WERI-Rb-1 (cell line): ENCODE data around the gene SRRM3.
"Not testable (repeated sequence)": the region's sequence is repeated elsewhere in the genome, so short reads cannot be mapped to it uniquely, and the experiment has no call there.

ENCODE experiments used
- DNase-seq: peaks from one replicate; pipeline ENCODE4 v3.0.0-alpha.2; 2020
- H3K27ac ChIP-seq: fragments of 250-450 bp; sonication (Bioruptor Pico); 2 replicates; pipeline ENCODE4 v1.5.1; 2020; ENCODE audit warnings: mild to moderate bottlenecking, moderate library complexity
- H3K27me3 ChIP-seq: fragments of 250-450 bp; sonication (Bioruptor Pico); 2 replicates; pipeline ENCODE4 v1.5.1; 2021; ENCODE audit warnings: mild to moderate bottlenecking, low read depth, moderate library complexity; ENCODE audit not compliant: insufficient read depth, severe bottlenecking
- H3K36me3 ChIP-seq: fragments of 250-450 bp; sonication (Bioruptor Pico); 2 replicates; pipeline ENCODE4 v1.5.1; 2020; ENCODE audit warnings: mild to moderate bottlenecking, moderate library complexity
- H3K4me3 ChIP-seq: 2 replicates; pipeline ENCODE4 v1.5.1; 2011; ENCODE audit warnings: low read depth, mild to moderate bottlenecking, control low read depth, low read length
- H3K9me3 ChIP-seq: fragments of 250-450 bp; sonication (Bioruptor Pico); 2 replicates; pipeline ENCODE4 v1.5.1; 2021; ENCODE audit warnings: mild to moderate bottlenecking, moderate library complexity; ENCODE audit not compliant: severe bottlenecking
- TF ChIP-seq, protein P1 (sequence below): IDR thresholded peaks from 2 replicates; pipeline ENCODE4 v1.5.1; 2011; ENCODE audit warnings: low read depth, mild to moderate bottlenecking, control low read depth, inconsistent platforms, low read length

Gene SRRM3, protein sequence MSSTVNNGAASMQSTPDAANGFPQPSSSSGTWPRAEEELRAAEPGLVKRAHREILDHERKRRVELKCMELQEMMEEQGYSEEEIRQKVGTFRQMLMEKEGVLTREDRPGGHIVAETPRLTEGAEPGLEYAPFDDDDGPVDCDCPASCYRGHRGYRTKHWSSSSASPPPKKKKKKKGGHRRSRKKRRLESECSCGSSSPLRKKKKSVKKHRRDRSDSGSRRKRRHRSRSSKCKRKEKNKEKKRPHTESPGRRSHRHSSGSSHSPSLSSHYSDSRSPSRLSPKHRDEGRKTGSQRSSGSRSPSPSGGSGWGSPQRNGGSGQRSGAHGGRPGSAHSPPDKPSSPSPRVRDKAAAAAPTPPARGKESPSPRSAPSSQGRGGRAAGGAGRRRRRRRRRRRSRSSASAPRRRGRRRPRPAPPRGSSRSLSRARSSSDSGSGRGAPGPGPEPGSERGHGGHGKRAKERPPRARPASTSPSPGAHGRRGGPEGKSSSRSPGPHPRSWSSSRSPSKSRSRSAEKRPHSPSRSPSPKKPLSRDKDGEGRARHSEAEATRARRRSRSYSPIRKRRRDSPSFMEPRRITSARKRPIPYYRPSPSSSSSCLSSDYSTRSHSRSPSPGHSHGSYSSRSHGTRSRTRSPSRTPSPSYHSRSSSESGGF

DNA sequence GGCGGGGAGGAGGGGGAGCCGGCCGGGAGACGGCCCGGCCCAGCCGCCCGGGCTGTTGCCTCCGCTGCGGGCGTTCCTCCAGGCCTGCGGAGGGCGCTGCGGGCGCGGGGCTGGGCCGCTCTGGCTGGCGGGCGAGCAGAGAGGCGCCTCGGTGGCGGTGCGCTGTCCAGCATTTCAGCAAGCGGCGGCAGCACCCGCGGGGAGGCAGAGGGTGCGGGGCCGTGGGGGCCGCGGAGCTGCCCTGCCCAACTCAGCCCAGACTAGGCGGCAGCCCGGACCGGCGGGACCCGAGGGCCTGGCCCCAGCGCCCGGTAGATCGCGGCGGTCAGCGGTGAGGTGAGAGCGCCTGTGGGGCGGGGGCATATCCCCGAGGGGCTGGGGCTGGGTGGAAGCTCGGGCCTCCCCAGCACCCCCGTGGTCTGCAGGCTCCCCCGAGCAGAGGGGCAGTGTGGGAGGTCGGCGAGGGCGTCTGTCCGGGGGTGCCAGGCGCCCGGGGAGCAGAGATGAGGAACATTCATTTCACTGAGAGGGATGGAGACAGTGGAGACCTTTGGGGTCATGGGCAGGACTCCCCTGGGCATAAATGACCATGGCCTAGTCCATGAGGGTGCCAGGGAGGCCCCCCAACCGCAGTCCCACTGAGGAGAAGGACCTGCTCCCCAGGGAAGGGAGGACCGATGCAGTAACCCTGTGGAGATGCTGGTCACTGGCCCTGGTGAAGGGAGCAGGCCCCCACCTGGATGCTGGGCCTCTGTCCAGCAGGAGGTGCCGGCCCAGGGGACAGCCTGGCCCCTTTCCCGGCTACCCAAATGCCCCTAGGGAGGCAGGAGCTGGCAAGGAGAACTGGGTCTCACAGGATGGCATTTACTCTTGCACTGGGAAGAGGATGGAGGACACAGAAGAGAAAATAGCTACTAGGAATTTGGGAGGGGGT, at the start of gene SRRM3:
Gene SRRM3, plus strand, starts transcription at position 165 of the 934 bp plus-strand sequence. CDS start 33,171 bp downstream, outside the sequence.
- H3K27ac ChIP-seq: peak within 1 kb of the TSS; percentile 85
- H3K9me3 ChIP-seq: no peaks in the 10 kb centered on the region
- no peak for DNase-seq
- H3K36me3 ChIP-seq: peaks cover 26% of the 10 kb centered on the region
- no peaks in the 10 kb centered on the region for H3K27me3 ChIP-seq
- peak within 1 kb of the TSS; percentile 89 for H3K4me3 ChIP-seq
- TF ChIP-seq, protein P1, sequence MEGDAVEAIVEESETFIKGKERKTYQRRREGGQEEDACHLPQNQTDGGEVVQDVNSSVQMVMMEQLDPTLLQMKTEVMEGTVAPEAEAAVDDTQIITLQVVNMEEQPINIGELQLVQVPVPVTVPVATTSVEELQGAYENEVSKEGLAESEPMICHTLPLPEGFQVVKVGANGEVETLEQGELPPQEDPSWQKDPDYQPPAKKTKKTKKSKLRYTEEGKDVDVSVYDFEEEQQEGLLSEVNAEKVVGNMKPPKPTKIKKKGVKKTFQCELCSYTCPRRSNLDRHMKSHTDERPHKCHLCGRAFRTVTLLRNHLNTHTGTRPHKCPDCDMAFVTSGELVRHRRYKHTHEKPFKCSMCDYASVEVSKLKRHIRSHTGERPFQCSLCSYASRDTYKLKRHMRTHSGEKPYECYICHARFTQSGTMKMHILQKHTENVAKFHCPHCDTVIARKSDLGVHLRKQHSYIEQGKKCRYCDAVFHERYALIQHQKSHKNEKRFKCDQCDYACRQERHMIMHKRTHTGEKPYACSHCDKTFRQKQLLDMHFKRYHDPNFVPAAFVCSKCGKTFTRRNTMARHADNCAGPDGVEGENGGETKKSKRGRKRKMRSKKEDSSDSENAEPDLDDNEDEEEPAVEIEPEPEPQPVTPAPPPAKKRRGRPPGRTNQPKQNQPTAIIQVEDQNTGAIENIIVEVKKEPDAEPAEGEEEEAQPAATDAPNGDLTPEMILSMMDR: peak; percentile 80

DNA sequence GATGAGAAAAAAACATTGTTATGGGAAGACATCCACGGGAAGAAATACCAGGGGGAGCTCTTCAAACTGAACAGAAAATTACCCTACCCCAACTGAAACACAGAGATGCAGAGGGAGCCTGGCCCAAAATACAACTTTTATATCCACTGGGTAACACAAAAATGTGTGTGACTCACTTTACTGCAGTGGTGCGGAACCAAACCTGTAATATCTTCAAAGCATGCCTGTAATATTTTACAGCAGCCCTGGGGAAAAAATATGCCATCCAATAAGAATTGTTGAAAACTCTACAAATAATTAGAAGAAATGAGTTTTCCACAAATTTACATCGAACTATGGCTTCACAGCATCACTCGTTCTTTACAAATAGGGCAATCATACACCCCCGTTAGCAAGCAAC, 49.8 kb upstream of the SRRM3 start:
- TF ChIP-seq, protein P1: no peak
- Histone ChIP-seq H3K36me3 (no peaks in the 10 kb centered on the region), H3K4me3 (no peak overlapping the region), H3K27me3 (no peaks in the 10 kb centered on the region), H3K27ac (no peak overlapping the region), H3K9me3 (no peaks in the 10 kb centered on the region)
- DNase-seq: no peak

DNA sequence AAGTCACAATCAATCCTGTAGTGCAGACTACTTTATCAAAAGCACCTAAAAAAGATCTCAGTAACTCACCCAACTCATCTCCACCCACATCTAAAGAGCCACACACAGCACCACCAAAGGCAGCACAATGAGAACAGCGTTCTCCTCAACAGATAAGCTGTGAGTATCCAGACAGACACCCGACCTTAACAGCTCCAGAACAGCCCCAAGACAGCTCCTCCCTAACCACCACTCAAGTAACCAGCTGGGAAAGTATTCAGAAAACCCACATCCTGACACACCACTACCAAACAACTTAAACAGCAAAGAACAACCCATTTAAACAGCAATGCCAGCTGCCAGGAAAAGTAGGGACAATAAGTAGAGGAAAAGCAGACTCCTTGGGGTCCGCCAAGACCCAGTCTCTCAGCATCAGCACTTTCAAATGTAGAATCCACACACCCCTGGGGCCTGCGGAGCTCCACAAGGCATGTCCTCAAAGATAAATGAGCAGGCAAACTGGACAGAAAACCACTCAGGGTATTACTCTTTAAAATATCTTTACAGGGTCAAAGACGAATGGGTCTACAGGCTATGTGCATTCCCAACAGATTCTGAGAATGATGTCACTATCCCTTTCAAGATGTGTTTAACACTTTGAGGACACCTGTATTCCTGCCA, 48.0 kb upstream of the SRRM3 start:
- H3K9me3 ChIP-seq, H3K36me3 ChIP-seq, H3K27ac ChIP-seq, H3K4me3 ChIP-seq, DNase-seq, H3K27me3 ChIP-seq: not testable (repeated sequence)

DNA sequence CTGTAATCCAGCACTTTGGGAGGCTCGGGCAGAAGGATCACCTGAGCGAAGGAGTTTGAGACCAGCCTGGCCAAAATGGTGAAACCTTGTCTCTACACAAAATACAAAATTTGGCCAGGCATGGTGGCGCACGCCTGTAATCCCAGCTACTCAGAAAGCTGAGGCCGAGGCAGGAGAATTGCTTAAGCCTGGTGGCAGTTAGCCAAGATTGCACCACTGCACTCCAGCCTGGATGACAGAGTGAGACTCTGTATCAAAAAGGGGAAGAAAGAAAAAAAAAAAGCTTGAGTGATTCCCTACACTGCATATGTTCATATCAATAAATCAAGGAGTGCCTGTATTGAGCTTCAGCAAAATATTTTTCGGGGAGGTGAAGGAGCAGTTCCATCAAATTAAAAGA, 45.8 kb upstream of the SRRM3 start:
- no peak for DNase-seq
- H3K9me3 ChIP-seq: no peaks in the 10 kb centered on the region
- H3K36me3 ChIP-seq: no peaks in the 10 kb centered on the region
- H3K4me3 ChIP-seq: no peak overlapping the region
- H3K27ac ChIP-seq: no peak overlapping the region
- H3K27me3 ChIP-seq: no peaks in the 10 kb centered on the region
- TF ChIP-seq, protein P1: no peak

DNA sequence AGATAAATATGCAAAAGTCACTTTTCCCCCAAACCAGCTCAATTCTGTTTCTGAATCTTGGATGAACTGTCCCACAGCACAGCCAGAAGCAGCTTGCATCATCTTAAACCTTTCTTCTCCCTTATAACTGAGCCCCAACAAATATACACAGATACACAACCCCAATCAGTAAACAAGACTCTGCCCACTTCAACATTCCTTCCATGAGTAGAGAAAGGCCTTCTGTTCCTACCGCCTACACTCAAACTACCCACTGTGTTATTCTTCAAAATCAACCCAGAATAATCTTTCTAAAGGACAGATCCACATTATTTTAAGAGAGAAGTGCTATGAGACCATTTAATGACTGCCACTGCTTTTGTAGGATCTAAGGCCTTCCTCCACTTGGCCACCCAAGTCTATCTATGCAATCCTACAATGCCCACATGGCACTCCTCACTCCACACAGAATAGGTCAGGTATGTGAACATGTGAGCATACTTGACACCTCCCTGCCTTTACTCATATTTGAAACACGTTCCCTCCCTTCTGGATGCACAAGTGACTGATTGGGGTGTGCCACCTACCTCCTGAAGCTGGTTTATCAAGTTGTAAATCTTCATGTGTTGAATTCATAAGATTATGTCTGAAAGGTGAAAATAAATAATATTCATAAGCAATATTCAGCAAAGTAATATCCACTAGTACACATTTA, 44.6 kb upstream of the SRRM3 start:
- H3K27me3 ChIP-seq, H3K9me3 ChIP-seq, DNase-seq, H3K36me3 ChIP-seq, H3K4me3 ChIP-seq, H3K27ac ChIP-seq: not testable (repeated sequence)

DNA sequence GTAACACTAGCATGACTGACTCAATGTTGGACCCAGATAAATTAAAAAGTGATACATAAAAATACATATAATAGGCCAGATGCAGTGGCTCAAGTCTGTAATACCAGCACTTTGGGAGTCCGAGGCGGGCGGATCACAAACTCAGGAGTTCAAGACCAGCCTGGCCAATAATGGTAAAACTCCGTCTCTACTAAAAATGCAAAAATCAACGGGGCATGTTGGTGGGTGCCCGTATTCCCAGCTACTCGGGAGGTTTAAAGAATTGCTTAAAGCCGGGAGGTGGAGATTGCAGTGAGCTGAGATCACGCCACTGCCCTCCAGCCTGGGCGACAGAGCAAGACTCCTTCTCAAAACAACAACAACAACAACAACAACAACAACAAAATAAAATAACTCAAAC, 43.3 kb upstream of the SRRM3 start:
- not testable (repeated sequence) for H3K36me3 ChIP-seq, H3K4me3 ChIP-seq, H3K27me3 ChIP-seq, H3K27ac ChIP-seq, DNase-seq, H3K9me3 ChIP-seq

DNA sequence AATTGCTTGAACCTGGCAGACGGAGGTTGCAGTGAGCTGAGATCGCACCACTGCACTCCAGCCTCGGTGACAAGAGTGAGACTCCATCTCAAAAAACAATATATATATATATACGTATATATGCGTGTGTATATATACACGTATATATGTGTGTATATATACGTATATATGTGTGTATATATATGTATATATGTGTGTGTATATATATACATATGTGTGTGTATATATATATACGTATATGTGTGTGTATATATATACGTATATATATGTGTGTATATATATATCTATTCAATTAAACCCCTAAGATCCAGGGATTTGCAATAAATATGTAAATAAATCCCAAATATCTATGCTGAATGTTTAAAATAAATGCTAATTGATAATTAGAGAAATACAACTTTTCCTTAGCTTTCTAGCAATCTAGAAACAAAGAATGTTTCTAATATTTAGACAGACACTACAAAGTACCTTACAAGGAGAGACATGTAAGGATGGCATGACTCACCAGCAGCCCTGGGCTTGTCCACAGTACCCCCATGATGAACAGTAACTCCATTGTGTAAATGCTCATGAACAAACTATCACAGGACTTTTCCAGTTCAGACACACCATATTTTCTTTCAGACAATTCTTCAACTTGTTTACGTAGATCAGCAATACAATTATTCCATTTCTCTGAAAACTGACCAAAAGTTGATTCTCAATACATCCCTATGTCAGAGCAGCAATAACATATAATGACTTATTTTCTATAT, 39.1 kb upstream of the SRRM3 start:
- not testable (repeated sequence) for H3K27me3 ChIP-seq, H3K27ac ChIP-seq, H3K9me3 ChIP-seq, H3K36me3 ChIP-seq, DNase-seq, H3K4me3 ChIP-seq

DNA sequence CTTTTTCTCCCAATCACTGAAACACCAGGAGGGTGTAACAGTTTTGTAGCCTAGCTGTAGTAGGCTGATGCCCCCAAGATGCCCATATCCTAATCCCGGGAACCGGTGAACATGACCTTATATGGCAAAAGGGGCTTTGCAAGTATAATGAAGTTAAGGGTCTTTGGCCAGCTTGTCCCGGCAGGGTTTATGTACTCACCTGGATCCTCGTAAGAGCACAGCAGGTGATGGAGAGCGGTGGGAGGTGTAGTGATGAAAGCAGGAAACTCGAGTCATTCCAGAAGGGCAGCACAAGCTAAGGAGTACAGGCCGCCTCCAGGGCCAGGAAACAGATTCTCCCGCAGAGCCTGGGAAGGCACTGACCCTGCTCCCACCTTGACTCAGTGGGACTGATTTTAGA, 37.9 kb upstream of the SRRM3 start:
- H3K27ac ChIP-seq, H3K27me3 ChIP-seq, DNase-seq, H3K4me3 ChIP-seq, H3K36me3 ChIP-seq, H3K9me3 ChIP-seq: not testable (repeated sequence)
